ENCODE data around the gene CCDC159.
"Not testable (repeated sequence)": the region's sequence is repeated elsewhere in the genome, so short reads cannot be mapped to it uniquely, and the experiment has no call there.

DNA sequence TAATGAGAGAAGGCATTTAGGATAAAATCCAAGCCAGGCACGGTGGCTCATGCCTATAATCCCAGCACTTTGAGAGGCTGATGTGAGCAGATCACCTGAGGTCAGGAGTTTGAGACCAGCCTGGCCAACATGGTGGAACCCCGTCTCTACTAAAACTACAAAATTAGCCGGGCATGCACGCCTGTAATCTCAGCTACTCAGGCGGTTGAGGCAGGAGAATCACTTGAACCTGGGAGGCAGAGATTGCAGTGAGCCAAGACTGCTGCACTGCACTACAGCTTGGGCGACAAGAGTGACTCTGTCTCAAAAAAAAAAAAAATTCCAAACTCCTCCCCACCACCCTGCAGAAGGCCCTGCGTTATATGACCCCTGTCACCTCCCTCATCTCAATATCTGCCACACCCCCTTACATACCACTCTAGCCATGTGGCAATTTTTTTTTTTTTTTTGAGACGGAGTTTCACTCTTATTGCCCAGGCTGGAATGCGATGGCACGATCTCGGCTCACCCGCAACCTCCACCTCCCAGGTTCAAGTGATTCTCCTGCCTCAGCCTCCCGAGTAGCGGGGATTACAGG is 33.0 kb downstream of the CCDC159 start:
- TF ChIP-seq, protein P1, sequence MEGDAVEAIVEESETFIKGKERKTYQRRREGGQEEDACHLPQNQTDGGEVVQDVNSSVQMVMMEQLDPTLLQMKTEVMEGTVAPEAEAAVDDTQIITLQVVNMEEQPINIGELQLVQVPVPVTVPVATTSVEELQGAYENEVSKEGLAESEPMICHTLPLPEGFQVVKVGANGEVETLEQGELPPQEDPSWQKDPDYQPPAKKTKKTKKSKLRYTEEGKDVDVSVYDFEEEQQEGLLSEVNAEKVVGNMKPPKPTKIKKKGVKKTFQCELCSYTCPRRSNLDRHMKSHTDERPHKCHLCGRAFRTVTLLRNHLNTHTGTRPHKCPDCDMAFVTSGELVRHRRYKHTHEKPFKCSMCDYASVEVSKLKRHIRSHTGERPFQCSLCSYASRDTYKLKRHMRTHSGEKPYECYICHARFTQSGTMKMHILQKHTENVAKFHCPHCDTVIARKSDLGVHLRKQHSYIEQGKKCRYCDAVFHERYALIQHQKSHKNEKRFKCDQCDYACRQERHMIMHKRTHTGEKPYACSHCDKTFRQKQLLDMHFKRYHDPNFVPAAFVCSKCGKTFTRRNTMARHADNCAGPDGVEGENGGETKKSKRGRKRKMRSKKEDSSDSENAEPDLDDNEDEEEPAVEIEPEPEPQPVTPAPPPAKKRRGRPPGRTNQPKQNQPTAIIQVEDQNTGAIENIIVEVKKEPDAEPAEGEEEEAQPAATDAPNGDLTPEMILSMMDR (IDR thresholded peaks at IDR 0.05): not testable (repeated sequence)
- not testable (repeated sequence) for TF ChIP-seq POLR2A (IDR thresholded peaks at IDR 0.05)

Data from testis (tissue), 2 donors.